ENCODE results near the gene SMIM38.
A peak's percentile ranks its signal among the peaks of the same experiment; 100 is the strongest.
"Not testable (repeated sequence)": the region's sequence is repeated elsewhere in the genome, so short reads cannot be mapped to it uniquely, and the experiment has no call there.

Gene SMIM38

GRCh38 chr11:69122630-69123431 is 32.9 kb upstream of the SMIM38 start:
- DNase-seq: peak; percentile 84 to 91

DNA sequence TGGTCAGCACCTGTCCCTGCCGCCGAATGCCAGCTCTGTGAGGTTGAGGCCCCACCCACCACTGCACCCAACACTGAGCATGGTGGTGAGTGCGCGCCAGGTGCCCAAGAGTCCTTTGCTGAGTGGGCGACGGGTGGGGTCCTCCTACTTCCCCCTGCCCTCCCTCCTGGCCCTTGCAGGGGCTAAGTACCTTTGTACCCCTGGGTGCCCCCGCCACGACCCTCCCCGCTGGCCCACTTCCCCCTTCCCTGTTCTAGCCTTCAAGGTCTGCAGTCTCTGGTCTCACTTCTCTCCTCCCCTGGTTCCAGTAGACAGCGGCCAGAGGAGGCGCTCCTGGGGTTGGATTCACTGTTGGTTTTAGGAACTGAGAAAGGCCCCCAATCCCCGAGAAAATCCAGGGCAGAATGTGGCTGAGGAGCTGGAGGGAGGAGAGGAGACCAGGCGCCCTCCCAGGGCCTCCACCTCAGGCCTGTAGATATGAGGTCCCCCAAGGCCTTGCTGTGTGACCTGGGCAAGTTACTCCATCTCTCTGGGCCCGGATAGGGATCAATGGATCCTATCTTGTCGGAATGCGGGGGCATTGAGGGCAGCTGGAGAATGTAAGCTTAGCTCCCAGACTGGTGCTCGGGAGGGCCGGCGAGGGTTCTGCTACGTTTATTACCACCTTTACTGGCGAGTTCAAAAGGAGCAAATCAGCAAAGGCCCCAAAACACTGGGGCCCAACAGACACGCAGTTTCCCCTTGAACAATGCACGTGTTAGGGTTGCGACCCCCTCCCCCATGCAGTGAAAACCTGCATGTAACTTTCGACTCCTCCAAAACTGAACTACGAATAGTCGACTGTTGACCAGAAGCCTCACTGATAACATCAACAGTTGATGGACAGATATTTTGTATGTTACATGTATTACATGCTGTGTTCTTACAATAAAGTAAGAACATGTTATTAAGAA is 31.9 kb upstream of the SMIM38 start:
- no peak for DNase-seq

GRCh38 chr11:69125861-69126260 is 29.9 kb upstream of the SMIM38 start:
- no peak for DNase-seq

DNA sequence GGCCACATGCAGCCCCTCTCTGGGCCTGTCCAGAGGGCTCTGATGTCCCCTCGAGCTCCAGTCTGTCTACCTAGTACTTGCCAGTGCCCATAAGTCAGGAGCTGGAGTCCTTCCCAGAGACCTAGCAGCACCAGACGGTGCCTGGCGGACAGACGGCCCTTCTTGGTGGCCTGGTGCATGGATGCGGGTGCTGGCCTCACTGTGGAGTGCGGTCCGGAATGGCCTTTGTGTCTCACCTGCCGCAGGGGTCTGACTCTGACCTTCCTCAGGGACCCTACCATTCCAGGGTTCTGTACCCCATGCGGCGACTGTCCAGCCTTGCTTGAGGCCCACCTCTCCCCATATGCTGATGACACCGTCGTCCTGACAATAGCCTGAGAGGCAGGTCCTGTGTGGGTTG is 29.4 kb upstream of the SMIM38 start:
- no peak for DNase-seq

DNA sequence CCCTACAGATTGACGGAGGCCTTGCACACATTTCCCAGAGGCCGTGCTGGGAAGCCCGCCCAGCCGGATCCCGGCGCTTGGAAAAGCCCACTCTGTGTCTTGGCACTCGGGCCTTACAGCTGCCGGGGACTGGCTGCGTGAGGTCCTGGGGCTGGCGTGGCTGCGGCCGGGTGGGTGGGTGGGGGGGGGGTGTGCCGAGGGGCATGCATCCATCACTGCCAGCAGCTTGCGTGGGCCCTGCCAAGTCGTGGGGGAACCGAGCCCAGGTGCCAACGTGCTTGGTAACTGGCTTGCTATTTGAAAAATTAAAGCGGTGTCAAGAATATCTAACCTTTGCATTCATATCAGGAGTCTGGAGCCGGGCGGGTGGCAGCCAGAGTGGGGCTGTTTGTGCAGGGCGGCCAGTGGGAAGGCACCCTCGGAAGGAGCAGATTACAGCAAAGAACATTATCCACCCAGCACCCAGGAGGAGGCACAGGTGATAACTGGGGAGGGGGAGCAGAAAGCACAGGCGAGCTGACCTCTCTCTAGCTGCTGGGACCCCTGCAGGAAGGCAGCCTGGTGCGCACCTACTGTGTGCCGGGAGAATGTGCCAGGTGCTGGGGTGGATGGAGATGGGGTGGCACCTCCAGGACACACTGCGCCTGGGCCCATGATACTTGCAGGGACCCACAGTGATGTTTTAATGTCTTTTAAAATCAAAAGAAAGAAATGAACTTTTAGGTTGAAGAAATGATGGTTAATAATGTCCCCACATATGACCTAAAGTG is 28.5 kb upstream of the SMIM38 start:
- DNase-seq: no peak

DNA sequence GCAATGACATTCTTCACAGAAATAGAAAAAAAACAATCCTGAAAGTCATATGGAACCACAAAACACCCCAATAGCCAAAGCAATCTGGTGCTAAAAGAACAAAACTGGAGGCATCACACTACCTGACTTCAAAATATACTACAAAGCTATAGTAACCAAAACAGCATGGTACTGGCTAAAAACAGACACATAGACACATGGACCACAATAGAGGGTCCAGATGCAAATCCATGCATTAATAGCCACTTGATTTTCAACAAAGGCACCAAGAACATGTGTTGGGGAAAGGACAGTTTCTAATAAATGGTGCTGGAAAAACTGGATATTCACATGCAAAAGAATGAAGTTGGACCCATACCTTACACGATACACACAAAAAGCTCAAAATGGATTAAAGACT is 27.9 kb upstream of the SMIM38 start:
- no peak for DNase-seq

DNA sequence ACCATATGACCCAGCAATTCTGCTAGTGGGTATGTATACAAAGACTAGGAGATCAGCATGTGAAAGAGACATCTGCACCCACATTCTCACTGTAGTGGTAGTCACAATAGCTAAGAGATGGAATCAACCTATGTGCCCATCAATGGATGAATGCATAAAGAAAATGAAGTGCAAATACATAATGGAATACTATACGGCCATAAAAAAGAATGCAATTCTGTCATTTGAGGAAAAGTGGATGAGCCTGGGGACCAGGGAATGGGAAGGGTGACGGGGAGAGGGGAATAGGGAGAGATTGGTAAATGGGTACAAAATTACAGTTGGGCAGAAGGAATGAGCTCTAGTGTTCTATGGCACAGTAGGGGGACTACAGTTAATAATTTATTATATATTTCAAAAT is 26.7 kb upstream of the SMIM38 start:
- DNase-seq: no peak

DNA sequence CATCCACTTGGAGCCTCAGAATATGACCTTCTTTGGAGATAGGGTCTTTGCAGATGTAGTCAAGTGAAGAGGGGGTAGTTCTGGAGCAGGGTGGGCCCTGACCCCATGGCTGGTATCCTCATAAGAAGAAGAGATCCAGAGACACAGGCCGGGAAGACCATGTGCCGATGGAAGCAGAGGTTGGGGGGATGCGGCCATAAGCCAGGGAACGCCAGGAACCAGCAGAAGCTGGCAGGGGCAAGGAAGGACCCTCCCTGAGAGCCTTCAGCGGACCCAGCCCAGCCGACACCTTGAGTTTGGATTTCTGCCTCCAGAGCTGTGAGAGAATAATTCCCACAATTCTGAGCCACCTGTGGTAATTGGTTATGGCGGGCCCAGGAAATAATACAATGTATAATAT is 26.1 kb upstream of the SMIM38 start:
- DNase-seq: no peak

DNA sequence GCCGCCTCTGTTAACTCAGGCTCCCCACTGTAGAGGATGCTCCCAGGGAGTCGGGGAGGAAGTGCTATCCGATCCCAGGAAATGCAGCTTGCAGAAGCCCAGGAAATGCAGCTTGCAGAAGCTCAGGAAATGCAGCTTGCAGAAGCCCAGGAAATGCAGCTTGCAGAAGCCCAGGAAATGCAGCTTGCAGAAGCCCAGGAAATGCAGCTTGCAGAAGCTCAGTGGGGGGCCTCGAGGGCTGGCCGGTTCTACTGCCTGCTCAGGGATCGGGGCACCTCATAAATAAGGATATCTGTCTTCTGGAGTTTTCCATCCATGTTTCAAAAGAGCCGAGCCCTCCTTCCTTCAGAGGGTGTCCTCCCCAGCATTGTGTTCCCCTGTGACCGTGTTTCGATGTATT is 25.1 kb upstream of the SMIM38 start:
- DNase-seq: no peak

GRCh38 chr11:69131121-69131566 is 24.6 kb upstream of the SMIM38 start:
- DNase-seq: no peak

GRCh38 chr11:69131644-69132300 is 24.0 kb upstream of the SMIM38 start:
- DNase-seq: peak; percentile 45 to 78

- no peak for DNase-seq
These were observed 23.4 kb upstream of the SMIM38 start for GRCh38 chr11:69132301-69132670.

DNA sequence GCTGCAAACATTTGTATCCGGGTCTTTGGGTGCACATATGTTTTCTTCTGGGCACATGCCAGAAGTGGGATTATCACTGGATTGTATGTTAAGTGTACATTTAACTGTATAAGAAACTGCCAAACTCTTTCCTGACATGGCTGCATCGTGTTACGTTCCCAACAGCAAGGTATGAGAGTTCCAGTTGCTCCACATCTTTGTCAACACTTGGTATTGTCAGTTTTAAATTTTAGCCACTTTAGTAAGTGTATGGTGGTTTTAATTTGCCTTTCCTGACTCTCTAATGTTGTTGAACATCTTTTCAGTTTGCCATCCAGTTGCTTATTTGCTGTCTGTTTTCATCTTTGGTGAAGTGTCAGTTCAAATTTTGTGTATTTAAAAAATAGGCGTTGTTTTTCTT is 22.5 kb upstream of the SMIM38 start:
- no peak for DNase-seq

DNA sequence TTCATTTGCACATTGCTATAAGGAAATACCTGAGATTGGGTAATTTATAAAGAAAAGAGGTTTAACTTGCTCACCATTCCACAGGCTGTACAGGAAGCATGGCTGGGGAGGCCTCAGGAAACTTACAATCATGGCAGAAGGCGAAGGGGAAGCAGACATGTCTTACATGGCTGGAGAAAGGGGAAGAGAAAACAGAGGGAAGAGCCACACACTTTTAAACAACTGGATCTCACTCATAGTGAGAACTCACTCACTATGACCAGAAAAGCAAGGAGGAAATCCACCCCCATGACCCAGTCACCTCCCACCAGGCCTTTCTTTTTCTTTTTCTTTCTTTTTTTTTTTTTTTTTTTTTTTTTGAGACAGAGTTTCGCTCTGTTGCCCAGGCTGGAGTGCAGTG is 21.6 kb upstream of the SMIM38 start:
- DNase-seq: not testable (repeated sequence)

GRCh38 chr11:69134957-69135356 is 20.8 kb upstream of the SMIM38 start:
- DNase-seq: no peak

GRCh38 chr11:69135420-69136363 is 20.0 kb upstream of the SMIM38 start:
- DNase-seq: no peak

DNA sequence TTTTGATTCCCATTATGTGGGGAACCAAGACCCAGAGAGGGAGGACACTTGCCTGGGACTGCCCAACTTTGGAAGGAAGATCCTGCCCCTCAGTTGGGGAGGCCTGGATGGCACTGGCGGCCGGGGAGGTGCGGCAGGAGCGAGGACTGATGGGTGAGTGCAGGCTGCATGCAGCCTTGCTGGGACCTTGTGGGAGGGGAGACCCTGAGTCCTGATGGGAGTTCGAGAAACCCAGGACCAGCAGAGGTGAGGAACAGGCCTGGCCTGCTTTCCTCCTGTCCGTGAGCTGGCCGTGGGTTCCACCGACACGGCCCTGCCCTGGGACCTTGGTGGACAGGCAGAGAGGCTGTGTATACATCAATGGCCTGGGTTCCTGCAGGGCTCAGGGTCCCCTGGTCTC is 19.3 kb upstream of the SMIM38 start:
- no peak for DNase-seq

- no peak for DNase-seq
These were observed 18.4 kb upstream of the SMIM38 start for GRCh38 chr11:69137151-69137844.

- no peak for DNase-seq
These were observed 17.5 kb upstream of the SMIM38 start for GRCh38 chr11:69138265-69138664.

GRCh38 chr11:69140161-69140560 is 15.6 kb upstream of the SMIM38 start:
- not testable (repeated sequence) for DNase-seq

GRCh38 chr11:69140635-69141034 is 15.1 kb upstream of the SMIM38 start:
- DNase-seq: no peak
